Measurements from ENCODE around the gene LYSMD4.

DNA sequence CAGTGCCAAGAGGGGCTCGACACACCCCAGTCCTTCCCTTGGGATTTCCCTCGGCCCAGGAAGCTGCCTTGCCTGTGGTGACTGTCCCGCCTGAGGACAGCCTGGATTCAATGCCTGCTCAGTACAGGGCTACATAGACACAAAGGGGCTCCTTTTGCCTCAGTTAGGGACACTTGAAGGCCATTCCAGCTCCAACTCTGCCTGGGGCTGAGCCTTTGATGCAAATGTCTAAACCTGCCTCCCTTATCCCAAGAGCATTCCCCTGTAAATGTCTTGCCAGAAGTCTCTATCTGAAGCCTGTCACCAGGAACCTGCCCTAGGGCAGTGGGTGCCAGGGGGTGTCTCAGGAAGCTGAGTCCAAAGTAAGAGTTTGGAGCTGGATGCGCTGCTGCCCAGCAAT is 19.3 kb upstream of the LYSMD4 start:
- no peak for TF ChIP-seq POLR2A (IDR thresholded peaks at IDR 0.05)
- TF ChIP-seq, protein P1, sequence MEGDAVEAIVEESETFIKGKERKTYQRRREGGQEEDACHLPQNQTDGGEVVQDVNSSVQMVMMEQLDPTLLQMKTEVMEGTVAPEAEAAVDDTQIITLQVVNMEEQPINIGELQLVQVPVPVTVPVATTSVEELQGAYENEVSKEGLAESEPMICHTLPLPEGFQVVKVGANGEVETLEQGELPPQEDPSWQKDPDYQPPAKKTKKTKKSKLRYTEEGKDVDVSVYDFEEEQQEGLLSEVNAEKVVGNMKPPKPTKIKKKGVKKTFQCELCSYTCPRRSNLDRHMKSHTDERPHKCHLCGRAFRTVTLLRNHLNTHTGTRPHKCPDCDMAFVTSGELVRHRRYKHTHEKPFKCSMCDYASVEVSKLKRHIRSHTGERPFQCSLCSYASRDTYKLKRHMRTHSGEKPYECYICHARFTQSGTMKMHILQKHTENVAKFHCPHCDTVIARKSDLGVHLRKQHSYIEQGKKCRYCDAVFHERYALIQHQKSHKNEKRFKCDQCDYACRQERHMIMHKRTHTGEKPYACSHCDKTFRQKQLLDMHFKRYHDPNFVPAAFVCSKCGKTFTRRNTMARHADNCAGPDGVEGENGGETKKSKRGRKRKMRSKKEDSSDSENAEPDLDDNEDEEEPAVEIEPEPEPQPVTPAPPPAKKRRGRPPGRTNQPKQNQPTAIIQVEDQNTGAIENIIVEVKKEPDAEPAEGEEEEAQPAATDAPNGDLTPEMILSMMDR (IDR thresholded peaks at IDR 0.05), result no peak
